Measurements from ENCODE around the gene RPN1. TPM values are rescaled to one million over a fixed set of nuclear protein-coding genes. Genes with fewer than 3 reads are reported as not detected.

RPN1 gene
- total RNA-seq, 2 experiments from 2014 or later = 157 to 162 TPM

DNA sequence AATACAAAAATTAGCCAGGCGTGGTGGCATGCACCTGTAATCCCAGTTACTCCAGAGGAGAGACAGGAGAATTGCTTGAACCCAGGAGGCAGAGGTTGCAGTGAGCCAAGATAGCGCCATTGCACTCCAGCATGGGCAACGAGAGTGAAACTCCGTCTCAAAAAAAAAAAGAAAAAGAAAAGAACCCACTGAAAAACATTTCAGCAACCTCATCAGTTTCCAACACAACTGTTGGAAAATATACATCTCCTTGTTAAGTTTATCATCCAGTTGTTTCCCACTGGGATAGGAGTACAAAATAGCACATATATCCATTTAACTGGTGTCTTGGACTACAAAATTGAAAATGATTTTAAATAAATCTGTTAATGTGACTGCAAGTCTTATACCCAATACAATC lies 2.2 kb downstream of the RPN1 start:
- Mint-ChIP-seq H3K27me3 (ENCODE audit: low read depth) (no peaks in the 10 kb centered on the region), H3K9me3 (ENCODE audit: insufficient read depth) (no peaks in the 10 kb centered on the region), H3K4me1 (ENCODE audit: low read depth) (peaks cover 29% of the 10 kb centered on the region), H3K27ac (no peak overlapping the region), H3K4me3 (peak overlapping the region; percentile 88), H3K36me3 (ENCODE audit: low read depth) (peaks cover 33% of the 10 kb centered on the region)
- POLR2A ChIA-PET = no interaction called here
- CTCF ChIA-PET = interaction anchor here (1.3 to 2.3 kb wide), 3 partner anchors 9 to 147 kb away, joined by 4 to 12 read pairs (median 10); no protein-coding TSS in a partner anchor
- no peak for DNase-seq
- ATAC-seq = no peak

DNA sequence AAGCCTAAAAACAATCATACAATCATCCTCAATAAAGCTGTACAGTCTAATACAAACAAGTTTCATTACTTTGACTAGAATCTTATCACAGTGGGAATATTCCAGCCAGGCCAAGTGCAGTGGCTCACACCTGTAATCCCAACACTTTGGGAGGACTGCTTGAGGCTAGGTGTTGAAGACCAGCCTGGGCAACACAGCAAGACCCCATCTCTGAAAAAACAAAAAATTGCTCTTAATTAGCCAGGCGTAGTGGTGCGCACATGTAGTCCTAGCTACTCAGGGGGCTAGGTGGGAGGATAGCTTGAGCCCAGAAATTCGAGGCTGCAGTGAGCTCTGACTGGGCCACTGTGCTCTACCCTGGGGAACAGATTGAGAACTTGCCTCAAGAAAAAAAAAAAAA lies 3.3 kb downstream of the RPN1 start:
- H3K9me3 Mint-ChIP-seq (ENCODE audit: insufficient read depth) = no peaks in the 10 kb centered on the region
- H3K36me3 Mint-ChIP-seq (ENCODE audit: low read depth) = peaks cover 43% of the 10 kb centered on the region
- ChIA-PET POLR2A (interaction anchor here (0.6 kb wide), 2 partner anchors 14 to 24 kb away, joined by 3 read pairs; no protein-coding TSS in a partner anchor), CTCF (interaction anchor here (2.1 kb wide), 1 partner anchor 30 kb away, joined by 7 read pairs; no protein-coding TSS in a partner anchor)
- no peaks in the 10 kb centered on the region for H3K27me3 Mint-ChIP-seq (ENCODE audit: low read depth)
- H3K4me1 Mint-ChIP-seq (ENCODE audit: low read depth) = peaks cover 29% of the 10 kb centered on the region
- no peak overlapping the region for H3K27ac Mint-ChIP-seq
- DNase-seq = no peak
- ATAC-seq = no peak
- H3K4me3 Mint-ChIP-seq = no peak overlapping the region

DNA sequence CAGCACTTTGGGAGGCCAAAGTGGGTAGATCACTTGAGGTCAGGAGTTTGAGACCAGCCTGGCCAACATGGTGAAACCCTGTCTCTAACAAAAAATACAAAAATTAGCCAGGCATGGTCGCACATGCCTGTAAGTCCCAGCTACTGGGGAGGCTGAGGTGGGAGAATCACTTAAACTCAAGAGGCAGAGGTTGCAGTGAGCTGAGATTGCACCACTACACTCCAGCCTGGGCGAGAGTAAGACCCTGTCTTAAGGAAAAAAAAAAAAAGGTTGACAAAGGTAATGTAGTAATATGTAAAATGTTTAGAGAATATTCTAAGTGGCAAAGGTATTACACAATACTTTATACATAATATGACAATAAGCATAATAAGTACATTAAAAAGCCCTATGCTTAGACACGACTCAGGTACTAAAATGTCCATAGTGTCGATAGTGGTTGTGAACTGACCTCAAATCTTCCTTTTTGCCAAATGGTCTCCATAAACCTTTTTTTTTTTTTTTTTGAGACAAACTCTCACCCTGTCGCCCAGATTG lies 16.5 kb downstream of the RPN1 start:
- DNase-seq (no peak), ATAC-seq (no peak)
- H3K9me3 Mint-ChIP-seq (ENCODE audit: insufficient read depth) = no peaks in the 10 kb centered on the region
- H3K4me1 Mint-ChIP-seq (ENCODE audit: low read depth) = no peaks in the 10 kb centered on the region
- CTCF ChIA-PET = interaction anchor here (2.5 kb wide), 1 partner anchor 16 kb away, joined by 7 read pairs; no protein-coding TSS in a partner anchor
- POLR2A ChIA-PET = no interaction called here
- H3K36me3 Mint-ChIP-seq (ENCODE audit: low read depth) = peaks cover 48% of the 10 kb centered on the region
- H3K27me3 Mint-ChIP-seq (ENCODE audit: low read depth) = no peaks in the 10 kb centered on the region
- H3K4me3 Mint-ChIP-seq = no peak overlapping the region
- no peak overlapping the region for H3K27ac Mint-ChIP-seq

DNA sequence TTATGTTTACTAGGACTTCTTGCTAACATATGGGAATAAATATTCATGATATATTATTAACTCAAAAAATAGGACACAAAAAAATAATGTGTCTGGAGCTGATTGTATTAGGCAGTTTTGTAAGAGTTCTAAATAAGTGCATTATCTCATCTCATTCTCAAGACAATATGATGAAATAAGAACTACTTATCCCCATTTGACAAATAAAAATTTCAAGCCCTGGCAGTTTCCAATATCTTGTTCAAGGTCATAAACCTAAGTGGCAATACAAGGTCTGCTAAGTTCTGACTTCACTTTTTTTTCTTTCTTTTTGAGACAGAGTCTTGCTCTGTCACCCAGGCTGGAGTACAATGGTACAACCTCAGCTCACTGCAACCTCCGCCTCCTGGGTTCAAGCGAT lies 18.3 kb downstream of the RPN1 start:
- no peaks in the 10 kb centered on the region for H3K9me3 Mint-ChIP-seq (ENCODE audit: insufficient read depth)
- H3K27ac Mint-ChIP-seq = no peak overlapping the region
- ATAC-seq (no peak), DNase-seq (no peak)
- H3K4me1 Mint-ChIP-seq (ENCODE audit: low read depth) = no peaks in the 10 kb centered on the region
- CTCF ChIA-PET = interaction anchor here (0.6 to 1.5 kb wide), 3 partner anchors 12 to 14 kb away, joined by 3 to 6 read pairs (median 3); no protein-coding TSS in a partner anchor
- peaks cover 42% of the 10 kb centered on the region for H3K36me3 Mint-ChIP-seq (ENCODE audit: low read depth)
- H3K27me3 Mint-ChIP-seq (ENCODE audit: low read depth) = no peaks in the 10 kb centered on the region
- H3K4me3 Mint-ChIP-seq = no peak overlapping the region
- POLR2A ChIA-PET = no interaction called here

DNA sequence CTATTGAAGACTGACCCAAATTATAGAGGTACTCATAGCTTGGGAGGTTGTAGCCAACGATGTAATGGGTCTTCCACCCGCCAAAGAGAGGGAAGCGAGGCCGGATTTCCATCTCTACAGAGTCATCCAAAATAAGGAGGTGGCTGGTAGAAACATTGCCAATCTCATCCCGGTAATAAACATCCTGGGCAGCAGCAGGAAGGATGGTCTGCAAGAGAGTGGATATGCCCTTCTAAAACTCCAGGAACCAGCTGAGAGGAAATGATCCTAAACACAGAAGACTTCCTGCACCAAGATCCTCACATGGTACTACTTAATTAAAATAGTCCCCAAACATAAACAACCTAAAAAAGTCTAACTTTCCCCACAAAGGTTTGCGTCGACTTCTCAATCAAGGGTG lies 20.7 kb downstream of the RPN1 start:
- POLR2A ChIA-PET = no interaction called here

DNA sequence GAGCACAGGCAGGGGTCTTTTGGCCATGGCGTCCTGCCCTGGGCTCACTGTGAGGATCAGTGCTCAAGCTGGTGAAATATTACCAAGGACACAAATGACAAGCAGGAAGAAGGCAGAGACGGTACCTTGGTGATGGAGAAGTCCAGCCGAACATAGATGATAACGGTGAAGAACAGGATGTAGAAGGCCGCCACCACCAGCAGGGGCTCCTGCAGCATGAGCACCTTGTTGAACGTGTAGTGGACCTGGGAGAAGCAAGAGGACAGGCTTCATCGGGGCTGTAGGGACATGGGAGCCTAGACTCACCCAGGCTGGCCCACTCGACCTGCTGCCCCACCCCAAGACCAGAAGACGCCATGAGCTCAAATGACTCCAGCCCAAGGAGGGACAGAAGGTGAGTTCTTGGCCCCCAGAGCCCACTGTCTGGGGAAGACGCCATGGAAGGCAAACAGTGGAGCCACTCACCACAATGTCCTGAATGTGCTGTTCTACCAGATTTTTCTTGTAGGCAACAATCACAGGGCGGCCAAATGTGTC lies 25.1 kb downstream of the RPN1 start:
- POLR2A ChIA-PET = interaction anchor here (0.6 kb wide), 1 partner anchor 11 kb away, joined by 3 read pairs; no protein-coding TSS in a partner anchor
- H3K4me1 Mint-ChIP-seq (ENCODE audit: low read depth) = peaks cover 12% of the 10 kb centered on the region
- CTCF ChIA-PET = interaction anchor here (0.8 to 1.1 kb wide), 2 partner anchors 8 to 170 kb away, joined by 3 read pairs; no protein-coding TSS in a partner anchor
- no peaks in the 10 kb centered on the region for H3K9me3 Mint-ChIP-seq (ENCODE audit: insufficient read depth)
- H3K4me3 Mint-ChIP-seq = no peak overlapping the region
- ATAC-seq (no peak), DNase-seq (no peak)
- H3K27ac Mint-ChIP-seq = no peak overlapping the region
- peaks cover 75% of the 10 kb centered on the region for H3K36me3 Mint-ChIP-seq (ENCODE audit: low read depth)
- H3K27me3 Mint-ChIP-seq (ENCODE audit: low read depth) = no peaks in the 10 kb centered on the region

More for the DNA sequence above, 20.7 kb downstream of the RPN1 start:
- Mint-ChIP-seq H3K4me3 (no peak overlapping the region), H3K4me1 (ENCODE audit: low read depth) (no peaks in the 10 kb centered on the region), H3K27ac (no peak overlapping the region), H3K9me3 (ENCODE audit: insufficient read depth) (no peaks in the 10 kb centered on the region), H3K36me3 (ENCODE audit: low read depth) (peaks cover 55% of the 10 kb centered on the region), H3K27me3 (ENCODE audit: low read depth) (no peaks in the 10 kb centered on the region)
- ATAC-seq (no peak), DNase-seq (no peak)
- CTCF ChIA-PET = no interaction called here

DNA sequence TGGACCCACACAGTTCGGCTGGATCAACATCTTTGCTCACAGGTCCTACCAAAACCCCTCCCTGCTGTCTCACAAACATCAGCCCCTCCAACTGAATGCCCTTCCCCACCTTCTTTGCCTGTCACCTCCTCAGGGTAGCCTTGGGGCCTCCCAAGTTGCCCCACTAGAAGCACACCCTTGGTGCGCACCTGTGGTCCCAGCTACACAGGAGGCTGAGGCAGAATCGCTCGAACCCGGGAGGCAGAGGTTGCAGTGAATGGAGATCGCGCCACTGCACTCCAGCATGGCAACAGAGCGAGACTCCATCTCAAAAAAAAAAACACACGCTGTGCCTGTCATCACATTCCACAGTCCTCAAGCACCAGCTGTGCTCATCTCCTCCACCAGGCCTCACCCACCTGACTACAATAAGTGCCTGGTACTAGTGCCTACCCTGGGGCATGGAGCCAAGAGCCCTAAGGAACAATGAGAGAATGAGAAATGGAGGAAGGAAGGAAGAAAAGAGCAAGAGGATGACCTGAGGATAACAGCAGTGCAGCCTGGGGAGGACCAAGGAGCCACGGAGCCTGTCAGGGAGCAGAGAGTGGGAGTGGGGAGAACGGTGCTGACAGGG lies 26.0 kb downstream of the RPN1 start:
- ATAC-seq (no peak), DNase-seq (no peak)
- Mint-ChIP-seq H3K4me3 (no peak overlapping the region), H3K4me1 (ENCODE audit: low read depth) (peaks cover 19% of the 10 kb centered on the region), H3K27ac (no peak overlapping the region), H3K36me3 (ENCODE audit: low read depth) (peaks cover 75% of the 10 kb centered on the region), H3K9me3 (ENCODE audit: insufficient read depth) (no peaks in the 10 kb centered on the region), H3K27me3 (ENCODE audit: low read depth) (no peaks in the 10 kb centered on the region)
- ChIA-PET CTCF (interaction anchor here (1.1 kb wide), 1 partner anchor 170 kb away, joined by 3 read pairs; no protein-coding TSS in a partner anchor), POLR2A (no interaction called here)

DNA sequence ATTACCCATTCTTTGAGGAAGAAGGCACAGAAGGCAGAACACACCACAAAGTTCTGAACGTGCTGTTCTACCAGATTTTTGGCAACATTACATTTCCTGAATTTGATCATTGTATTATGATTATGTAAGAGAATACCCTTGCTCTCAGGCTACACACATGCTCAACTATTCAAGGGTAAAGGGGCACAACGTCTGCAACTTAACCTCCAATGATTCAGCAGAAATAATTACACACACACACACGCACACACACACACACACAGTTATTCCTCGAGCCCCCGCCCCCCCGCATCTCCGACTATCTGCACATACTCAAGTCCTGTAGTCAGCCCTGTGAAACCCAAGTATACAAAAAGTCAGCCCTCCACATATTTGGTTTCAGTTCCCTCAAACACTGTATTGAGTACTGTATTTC lies 26.8 kb downstream of the RPN1 start:
- Mint-ChIP-seq H3K36me3 (ENCODE audit: low read depth) (peaks cover 79% of the 10 kb centered on the region), H3K27ac (peak overlapping the region; percentile 45), H3K9me3 (ENCODE audit: insufficient read depth) (no peaks in the 10 kb centered on the region), H3K27me3 (ENCODE audit: low read depth) (no peaks in the 10 kb centered on the region), H3K4me3 (no peak overlapping the region), H3K4me1 (ENCODE audit: low read depth) (peaks cover 28% of the 10 kb centered on the region)
- ChIA-PET POLR2A (no interaction called here), CTCF (no interaction called here)
- no peak for DNase-seq
- no peak for ATAC-seq

DNA sequence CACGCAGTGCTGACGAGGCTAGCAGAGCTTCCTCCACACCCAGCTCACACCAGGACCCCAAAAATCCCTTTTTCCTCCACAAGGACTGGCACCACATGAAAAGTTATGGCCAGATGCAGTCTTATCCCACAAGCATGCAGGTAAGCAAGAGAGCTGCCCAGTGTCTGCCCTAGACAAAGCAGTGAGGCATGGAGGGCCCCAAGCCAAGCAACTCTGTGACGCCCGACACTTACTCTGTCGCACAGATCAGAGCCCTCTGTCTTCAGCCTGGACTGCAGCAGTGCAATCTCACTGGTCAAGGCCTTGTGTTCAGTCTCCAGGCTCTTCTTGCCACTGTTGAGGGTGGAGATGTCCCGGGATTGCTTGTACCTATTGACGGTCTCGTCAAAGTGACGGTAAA lies 28.7 kb downstream of the RPN1 start:
- no peak overlapping the region for H3K27ac Mint-ChIP-seq
- ATAC-seq = no peak
- peaks cover 39% of the 10 kb centered on the region for H3K4me1 Mint-ChIP-seq (ENCODE audit: low read depth)
- H3K36me3 Mint-ChIP-seq (ENCODE audit: low read depth) = peaks cover 85% of the 10 kb centered on the region
- CTCF ChIA-PET = interaction anchor here (0.7 kb wide), 1 partner anchor 173 kb away, joined by 3 read pairs; no protein-coding TSS in a partner anchor
- H3K4me3 Mint-ChIP-seq = no peak overlapping the region
- DNase-seq = no peak
- H3K9me3 Mint-ChIP-seq (ENCODE audit: insufficient read depth) = no peaks in the 10 kb centered on the region
- no peaks in the 10 kb centered on the region for H3K27me3 Mint-ChIP-seq (ENCODE audit: low read depth)
- POLR2A ChIA-PET = interaction anchor here (0.8 kb wide), 1 partner anchor 404 kb away, joined by 3 read pairs; no protein-coding TSS in a partner anchor

DNA sequence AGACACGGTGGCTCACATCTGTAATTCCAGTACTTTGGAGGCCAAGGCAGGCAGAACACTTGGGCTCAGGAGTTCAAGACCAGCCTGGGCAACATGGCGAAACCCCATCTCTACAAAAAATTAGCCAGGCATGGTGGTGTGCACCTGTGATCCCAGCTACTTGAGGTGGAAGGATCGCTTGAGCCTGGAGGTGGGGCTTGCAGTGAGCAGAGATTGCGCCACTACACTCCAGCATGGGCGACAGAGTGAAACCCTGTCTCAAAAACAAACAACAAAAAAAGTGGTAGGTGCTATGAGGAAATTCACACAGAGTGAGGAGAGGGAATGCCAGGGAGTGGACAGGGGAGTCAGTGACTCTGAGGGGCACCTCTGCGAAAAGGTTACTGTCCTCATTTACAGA lies 29.4 kb downstream of the RPN1 start:
- CTCF ChIA-PET = interaction anchor here (0.7 to 2.5 kb wide), 3 partner anchors 15 to 173 kb away, joined by 3 to 8 read pairs (median 3); no protein-coding TSS in a partner anchor
- Mint-ChIP-seq H3K9me3 (ENCODE audit: insufficient read depth) (no peaks in the 10 kb centered on the region), H3K36me3 (ENCODE audit: low read depth) (peaks cover 79% of the 10 kb centered on the region), H3K4me1 (ENCODE audit: low read depth) (peaks cover 46% of the 10 kb centered on the region), H3K4me3 (no peak overlapping the region), H3K27ac (no peak overlapping the region), H3K27me3 (ENCODE audit: low read depth) (no peaks in the 10 kb centered on the region)
- ATAC-seq (no peak), DNase-seq (no peak)
- POLR2A ChIA-PET = interaction anchor here (0.8 kb wide), 1 partner anchor 405 kb away, joined by 3 read pairs; no protein-coding TSS in a partner anchor

DNA sequence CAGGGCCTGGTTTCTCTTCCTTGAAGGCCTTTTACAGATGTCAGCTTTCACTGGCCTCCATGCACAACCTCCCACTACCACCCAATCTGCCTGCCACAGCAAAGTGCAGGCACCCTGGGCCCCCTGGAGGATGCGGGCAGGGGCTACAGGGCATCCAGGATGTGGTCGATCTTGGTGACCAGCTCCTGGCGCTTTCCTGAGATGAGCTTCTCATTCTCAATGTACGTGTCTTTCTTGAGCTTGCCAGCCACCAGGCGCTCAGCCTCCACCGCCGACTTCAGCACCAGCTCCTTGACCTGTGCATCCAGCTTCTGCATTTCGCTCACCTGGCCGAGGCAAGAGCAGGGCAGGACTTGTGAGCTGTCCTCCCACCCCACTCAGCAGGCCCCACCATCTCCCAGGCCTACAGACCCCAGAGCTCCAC lies 30.3 kb downstream of the RPN1 start:
- ChIA-PET POLR2A (interaction anchor here (0.8 to 0.9 kb wide), 2 partner anchors 8 to 21 kb away, joined by 3 to 6 read pairs; no protein-coding TSS in a partner anchor), CTCF (interaction anchor here (1.0 to 2.5 kb wide), 6 partner anchors 9 to 225 kb away, joined by 3 to 8 read pairs (median 3); no protein-coding TSS in a partner anchor)
- peak; percentile 40 for DNase-seq
- H3K4me3 Mint-ChIP-seq = no peak overlapping the region
- H3K36me3 Mint-ChIP-seq (ENCODE audit: low read depth) = peaks cover 74% of the 10 kb centered on the region
- H3K9me3 Mint-ChIP-seq (ENCODE audit: insufficient read depth) = no peaks in the 10 kb centered on the region
- no peak for ATAC-seq
- peaks cover 46% of the 10 kb centered on the region for H3K4me1 Mint-ChIP-seq (ENCODE audit: low read depth)
- no peaks in the 10 kb centered on the region for H3K27me3 Mint-ChIP-seq (ENCODE audit: low read depth)
- H3K27ac Mint-ChIP-seq = peak overlapping the region; percentile 84

Measured in activated CD8-positive, alpha-beta T cell treated with anti-CD3 and anti-CD28 coated beads, Interleukin-2, amount 10 ng/mL, durations not matched to agents 7 days and 5 days (primary cell).